ENCODE results near the gene ITPR1. TPM values are rescaled to one million over a fixed set of nuclear protein-coding genes. Genes with fewer than 3 reads are reported as not detected.

ITPR1 gene
- polyA plus RNA-seq, 1 donor from 2014 or later, result 2.1 TPM

DNA sequence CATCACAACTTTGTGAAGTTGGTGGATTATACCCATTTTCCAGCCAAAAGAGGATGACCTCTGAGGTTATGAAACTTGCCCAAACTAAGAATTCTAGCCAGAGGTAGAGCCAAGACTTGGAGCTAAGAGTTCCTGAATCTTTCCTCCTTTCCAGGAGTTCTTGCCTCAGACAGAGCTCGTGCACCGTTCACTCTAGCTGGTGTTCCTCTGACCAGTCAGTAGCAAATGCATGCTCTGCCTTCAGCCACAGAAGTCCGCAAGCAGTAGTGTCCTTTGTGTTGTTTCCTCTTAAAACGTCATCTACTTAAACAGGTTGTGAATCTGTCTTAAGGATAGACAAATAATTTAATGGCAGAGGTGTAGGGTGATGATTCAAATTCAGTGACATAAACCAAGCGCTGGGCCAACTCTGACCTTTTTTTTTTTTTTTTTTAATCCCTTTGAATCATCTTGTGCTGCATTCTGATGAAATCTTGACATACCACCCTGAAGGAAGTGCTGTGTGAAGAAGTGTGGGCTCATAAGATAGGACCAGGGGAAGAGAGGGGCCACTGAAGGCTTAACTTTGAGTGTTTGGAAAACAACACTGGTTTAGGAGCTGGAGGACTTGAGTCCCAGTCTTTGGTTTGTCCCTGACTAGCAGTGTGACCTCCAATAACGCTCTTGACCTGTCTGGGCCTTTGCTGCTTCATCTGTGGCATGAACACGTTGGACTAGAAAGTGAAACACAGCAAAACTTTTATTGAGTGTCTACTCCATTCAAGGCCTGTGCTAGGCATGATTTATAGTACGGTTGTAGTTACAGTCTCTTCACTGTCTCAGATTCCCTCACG, 53.4 kb downstream of the ITPR1 start:
- Histone ChIP-seq H3K27me3 (ENCODE audit: insufficient read depth, low read depth, low read length) (no peaks in the 10 kb centered on the region), H3F3A (ENCODE audit: insufficient read depth, low read length, poor library complexity, severe bottlenecking) (no peaks in the 10 kb centered on the region), H3K36me3 (ENCODE audit: insufficient read depth, low read length) (no peaks in the 10 kb centered on the region), H3K9ac (ENCODE audit: low read length) (no peak overlapping the region), H3K27ac (ENCODE audit: low read length) (no peak overlapping the region), H3K4me2 (ENCODE audit: low read length) (no peak overlapping the region), H3K4me3 (ENCODE audit: low read length) (no peak overlapping the region), H2AFZ (ENCODE audit: low read depth, low read length) (no peak overlapping the region), H4K20me1 (ENCODE audit: insufficient read depth) (no peaks in the 10 kb centered on the region), H3K9me3 (ENCODE audit: low read length) (no peaks in the 10 kb centered on the region), H3K9me2 (ENCODE audit: insufficient read depth, low read length) (no peaks in the 10 kb centered on the region), H3K79me2 (replicated peaks; ENCODE audit: insufficient read depth, low read length) (no peaks in the 10 kb centered on the region)
- TF ChIP-seq, protein P1, sequence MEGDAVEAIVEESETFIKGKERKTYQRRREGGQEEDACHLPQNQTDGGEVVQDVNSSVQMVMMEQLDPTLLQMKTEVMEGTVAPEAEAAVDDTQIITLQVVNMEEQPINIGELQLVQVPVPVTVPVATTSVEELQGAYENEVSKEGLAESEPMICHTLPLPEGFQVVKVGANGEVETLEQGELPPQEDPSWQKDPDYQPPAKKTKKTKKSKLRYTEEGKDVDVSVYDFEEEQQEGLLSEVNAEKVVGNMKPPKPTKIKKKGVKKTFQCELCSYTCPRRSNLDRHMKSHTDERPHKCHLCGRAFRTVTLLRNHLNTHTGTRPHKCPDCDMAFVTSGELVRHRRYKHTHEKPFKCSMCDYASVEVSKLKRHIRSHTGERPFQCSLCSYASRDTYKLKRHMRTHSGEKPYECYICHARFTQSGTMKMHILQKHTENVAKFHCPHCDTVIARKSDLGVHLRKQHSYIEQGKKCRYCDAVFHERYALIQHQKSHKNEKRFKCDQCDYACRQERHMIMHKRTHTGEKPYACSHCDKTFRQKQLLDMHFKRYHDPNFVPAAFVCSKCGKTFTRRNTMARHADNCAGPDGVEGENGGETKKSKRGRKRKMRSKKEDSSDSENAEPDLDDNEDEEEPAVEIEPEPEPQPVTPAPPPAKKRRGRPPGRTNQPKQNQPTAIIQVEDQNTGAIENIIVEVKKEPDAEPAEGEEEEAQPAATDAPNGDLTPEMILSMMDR (IDR thresholded peaks at IDR 0.05; ENCODE audit: poor library complexity, severe bottlenecking), result no peak
- TF ChIP-seq EP300 (conservative IDR thresholded peaks at IDR 0.05; ENCODE audit: poor library complexity, severe bottlenecking) (no peak), RAD21 (conservative IDR thresholded peaks at IDR 0.05) (no peak), SMC3 (conservative IDR thresholded peaks at IDR 0.05; ENCODE audit: poor library complexity) (no peak), MXI1 (conservative IDR thresholded peaks at IDR 0.05; ENCODE audit: poor library complexity, severe bottlenecking) (no peak), EZH2 (IDR thresholded peaks at IDR 0.05; ENCODE audit: borderline replicate concordance, insufficient read depth, low read length, poor library complexity, severe bottlenecking) (no peak), POLR2AphosphoS5 (IDR thresholded peaks at IDR 0.05) (no peak), TAF1 (IDR thresholded peaks at IDR 0.05; ENCODE audit: low read depth) (no peak)
- TF ChIP-seq, protein P2, sequence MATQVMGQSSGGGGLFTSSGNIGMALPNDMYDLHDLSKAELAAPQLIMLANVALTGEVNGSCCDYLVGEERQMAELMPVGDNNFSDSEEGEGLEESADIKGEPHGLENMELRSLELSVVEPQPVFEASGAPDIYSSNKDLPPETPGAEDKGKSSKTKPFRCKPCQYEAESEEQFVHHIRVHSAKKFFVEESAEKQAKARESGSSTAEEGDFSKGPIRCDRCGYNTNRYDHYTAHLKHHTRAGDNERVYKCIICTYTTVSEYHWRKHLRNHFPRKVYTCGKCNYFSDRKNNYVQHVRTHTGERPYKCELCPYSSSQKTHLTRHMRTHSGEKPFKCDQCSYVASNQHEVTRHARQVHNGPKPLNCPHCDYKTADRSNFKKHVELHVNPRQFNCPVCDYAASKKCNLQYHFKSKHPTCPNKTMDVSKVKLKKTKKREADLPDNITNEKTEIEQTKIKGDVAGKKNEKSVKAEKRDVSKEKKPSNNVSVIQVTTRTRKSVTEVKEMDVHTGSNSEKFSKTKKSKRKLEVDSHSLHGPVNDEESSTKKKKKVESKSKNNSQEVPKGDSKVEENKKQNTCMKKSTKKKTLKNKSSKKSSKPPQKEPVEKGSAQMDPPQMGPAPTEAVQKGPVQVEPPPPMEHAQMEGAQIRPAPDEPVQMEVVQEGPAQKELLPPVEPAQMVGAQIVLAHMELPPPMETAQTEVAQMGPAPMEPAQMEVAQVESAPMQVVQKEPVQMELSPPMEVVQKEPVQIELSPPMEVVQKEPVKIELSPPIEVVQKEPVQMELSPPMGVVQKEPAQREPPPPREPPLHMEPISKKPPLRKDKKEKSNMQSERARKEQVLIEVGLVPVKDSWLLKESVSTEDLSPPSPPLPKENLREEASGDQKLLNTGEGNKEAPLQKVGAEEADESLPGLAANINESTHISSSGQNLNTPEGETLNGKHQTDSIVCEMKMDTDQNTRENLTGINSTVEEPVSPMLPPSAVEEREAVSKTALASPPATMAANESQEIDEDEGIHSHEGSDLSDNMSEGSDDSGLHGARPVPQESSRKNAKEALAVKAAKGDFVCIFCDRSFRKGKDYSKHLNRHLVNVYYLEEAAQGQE (IDR thresholded peaks at IDR 0.05; ENCODE audit: borderline replicate concordance), result no peak

DNA sequence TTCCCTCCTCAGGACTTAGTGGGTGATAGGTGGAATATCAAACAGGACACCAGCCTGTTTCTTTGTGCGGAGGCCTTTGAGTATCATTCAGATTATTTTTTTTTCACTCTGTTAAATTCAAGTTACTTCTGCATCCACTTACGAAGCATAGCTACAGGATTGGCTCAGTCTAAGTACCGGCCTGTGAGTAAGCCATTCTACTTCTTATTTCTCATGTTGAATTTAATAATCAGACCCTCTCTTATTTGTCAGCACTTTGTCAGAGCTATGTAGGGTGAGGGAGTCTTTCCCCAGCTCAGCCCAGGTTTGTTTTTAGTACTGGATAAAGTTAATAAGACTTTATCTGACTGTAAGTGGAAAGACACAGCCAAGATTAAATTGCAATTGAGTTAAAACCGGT, 54.7 kb downstream of the ITPR1 start:
- TF ChIP-seq RAD21 (conservative IDR thresholded peaks at IDR 0.05), result no peak
- no peak for TF ChIP-seq POLR2AphosphoS5 (IDR thresholded peaks at IDR 0.05)
- TF ChIP-seq EZH2 (IDR thresholded peaks at IDR 0.05; ENCODE audit: borderline replicate concordance, insufficient read depth, low read length, poor library complexity, severe bottlenecking), result no peak
- no peak for TF ChIP-seq SMC3 (conservative IDR thresholded peaks at IDR 0.05; ENCODE audit: poor library complexity)
- TF ChIP-seq EP300 (conservative IDR thresholded peaks at IDR 0.05; ENCODE audit: poor library complexity, severe bottlenecking), result no peak
- TF ChIP-seq, protein P1 (IDR thresholded peaks at IDR 0.05; ENCODE audit: poor library complexity, severe bottlenecking), result no peak
- TF ChIP-seq TAF1 (IDR thresholded peaks at IDR 0.05; ENCODE audit: low read depth), result no peak
- no peak for TF ChIP-seq MXI1 (conservative IDR thresholded peaks at IDR 0.05; ENCODE audit: poor library complexity, severe bottlenecking)
- TF ChIP-seq, protein P2 (IDR thresholded peaks at IDR 0.05; ENCODE audit: borderline replicate concordance), result no peak
- H3K9ac ChIP-seq (ENCODE audit: low read length), result no peak overlapping the region
- H2AFZ ChIP-seq (ENCODE audit: low read depth, low read length), result no peak overlapping the region
- H3K36me3 ChIP-seq (ENCODE audit: insufficient read depth, low read length), result no peaks in the 10 kb centered on the region
- no peak overlapping the region for H3K4me3 ChIP-seq (ENCODE audit: low read length)
- H3F3A ChIP-seq (ENCODE audit: insufficient read depth, low read length, poor library complexity, severe bottlenecking), result no peaks in the 10 kb centered on the region
- no peaks in the 10 kb centered on the region for H3K9me3 ChIP-seq (ENCODE audit: low read length)
- H3K27me3 ChIP-seq (ENCODE audit: insufficient read depth, low read depth, low read length), result no peaks in the 10 kb centered on the region
- no peaks in the 10 kb centered on the region for H3K79me2 ChIP-seq (replicated peaks; ENCODE audit: insufficient read depth, low read length)
- H4K20me1 ChIP-seq (ENCODE audit: insufficient read depth), result no peaks in the 10 kb centered on the region
- H3K9me2 ChIP-seq (ENCODE audit: insufficient read depth, low read length), result no peaks in the 10 kb centered on the region
- H3K27ac ChIP-seq (ENCODE audit: low read length), result no peak overlapping the region
- H3K4me2 ChIP-seq (ENCODE audit: low read length), result no peak overlapping the region

Measured in neural cell (in vitro differentiated cells).